Thyroid gland (tissue), 4 donors: ENCODE results near the gene ARID2.

Experiments
- CTCF ChIP-seq, 6 experiments: fragments of 200-600 bp in 3 of 6; fragments of 450-650 bp in 3 of 6; sonication (generic) in 3 of 6; IDR thresholded peaks; one replicate each; pipeline ENCODE4 v1.5.1; 2016 to 2019; ENCODE audit warnings: antibody characterized with exemption in 6 of 6, mild to moderate bottlenecking in 2 of 6, inconsistent platforms in 1 of 6, moderate library complexity in 1 of 6
- POLR2A ChIP-seq, 2 donors: fragments of 450-650 bp; IDR thresholded peaks; one replicate each; pipeline ENCODE4 v1.6.1; 2017; ENCODE audit warnings: antibody characterized with exemption in 2 of 2, mild to moderate bottlenecking in 2 of 2, moderate library complexity in 1 of 2

- TF ChIP-seq POLR2A (IDR thresholded peaks at IDR 0.05) (peak; percentile 36 to 88), CTCF (IDR thresholded peaks at IDR 0.05) (peak in 1 of 6 experiments; percentile 19)
These were observed 2.1 kb upstream of the ARID2 start for GRCh38 chr12:45727301-45727979.
